ENCODE measurements around the gene RANBP17. TPM values are rescaled to one million over a fixed set of nuclear protein-coding genes. Genes with fewer than 3 reads are reported as not detected.

Gene RANBP17
- polyA plus RNA-seq, 1 of the 3 experiments (the other 2 are of a cell fraction) = 6.0 TPM

- no peaks in the 10 kb centered on the region for H4K20me1 ChIP-seq (ENCODE audit: insufficient read depth)
- H3F3A ChIP-seq (replicated peaks; ENCODE audit: insufficient read depth) = no peaks in the 10 kb centered on the region
- peak; percentile 78 for DNase-seq
- H3K4me2 ChIP-seq = no peak overlapping the region
- H3K4me1 ChIP-seq (ENCODE audit: control insufficient read depth in 1 of 2, insufficient read depth in 2 of 2, low read depth in 1 of 2, low read length in 1 of 2) = peaks cover 0 to 19% of the 10 kb centered on the region in 2 experiments; a peak in 2 of 4 replicates
- no peaks in the 10 kb centered on the region for H3K79me2 ChIP-seq (ENCODE audit: insufficient read depth)
- no peaks in the 10 kb centered on the region for H3K9me3 ChIP-seq
- ChIA-PET CTCF (interaction anchor here (0.8 to 2.9 kb wide), 17 partner anchors 12 to 349 kb away, joined by 3 to 10 read pairs (median 4); partner anchors contain the start of gene TLX3), POLR2A (interaction anchor here (1.2 to 1.9 kb wide), 3 partner anchors 64 to 112 kb away, joined by 4 to 7 read pairs (median 7); no protein-coding TSS in a partner anchor)
- H3K27me3 ChIP-seq (ENCODE audit: insufficient read depth) = no peaks in the 10 kb centered on the region
- H3K4me3 ChIP-seq (ENCODE audit: low read depth in 2 of 2, low read length in 1 of 2) = no peak overlapping the region
- no peak overlapping the region for H2AFZ ChIP-seq (ENCODE audit: low read depth)
- H3K9ac ChIP-seq = no peak overlapping the region
- H3K27ac ChIP-seq (ENCODE audit: low read depth in 2 of 2, low read length in 1 of 2) = peak overlapping the region in 1 of 2 experiments; percentile 92; a peak in 2 of 4 replicates
- H3K36me3 ChIP-seq (replicated peaks in 1 of 2; ENCODE audit: control insufficient read depth in 1 of 2, insufficient read depth in 2 of 2, low read length in 1 of 2) = no peaks in the 10 kb centered on the region
- TF ChIP-seq NRF1 (IDR thresholded peaks at IDR 0.05; ENCODE audit: low read depth, low read length) = no peak
- TF ChIP-seq MEF2A (IDR thresholded peaks at IDR 0.05; ENCODE audit: borderline replicate concordance, low read depth) = no peak
- peak; percentile 64; the same call in 1 of the 2 replicates for TF ChIP-seq NFIC (IDR thresholded peaks at IDR 0.05; ENCODE audit: borderline replicate concordance)
- TF ChIP-seq CHD2 (IDR thresholded peaks at IDR 0.05; ENCODE audit: low read length, partially characterized antibody) = peak; percentile 87
- TF ChIP-seq USF1 (IDR thresholded peaks at IDR 0.05; ENCODE audit: borderline replicate concordance, low read depth) = no peak
- no peak for TF ChIP-seq ELF1 (IDR thresholded peaks at IDR 0.05)
- no peak for TF ChIP-seq EZH2phosphoT487 (IDR thresholded peaks at IDR 0.05; ENCODE audit: borderline replicate concordance, low read depth)
- TF ChIP-seq GATA2 (CRISPR knock-in tag; IDR thresholded peaks at IDR 0.05) = peak; percentile 97
- TF ChIP-seq REST (IDR thresholded peaks at IDR 0.05; ENCODE audit: low read depth, low read length) = no peak
- no peak for TF ChIP-seq TAF1 (IDR thresholded peaks at IDR 0.05; ENCODE audit: borderline replicate concordance, low read depth, low read length)
- no peak for TF ChIP-seq PBX3 (IDR thresholded peaks at IDR 0.05)
- TF ChIP-seq POLR2AphosphoS5 (IDR thresholded peaks at IDR 0.05; ENCODE audit: low read depth, low read length) = peak; percentile 42; the same call in 1 of the 2 replicates
- TF ChIP-seq SIN3A (IDR thresholded peaks at IDR 0.05; ENCODE audit: borderline replicate concordance, low read depth, low read length) = no peak
- TF ChIP-seq TCF12 (IDR thresholded peaks at IDR 0.05) = peak; percentile 64
- TF ChIP-seq EP300 (IDR thresholded peaks at IDR 0.05; ENCODE audit: borderline replicate concordance in 1 of 2, low read depth in 1 of 2, low read length in 1 of 2) = peak in 1 of 2 experiments; percentile 97; a peak in 2 of 4 replicates
- no peak for TF ChIP-seq JUND (IDR thresholded peaks at IDR 0.05)
- peak; percentile 90 for TF ChIP-seq FOXJ3 (CRISPR knock-in tag; IDR thresholded peaks at IDR 0.05)
- TF ChIP-seq TEAD4 (IDR thresholded peaks at IDR 0.05; ENCODE audit: borderline replicate concordance, insufficient read depth) = peak; percentile 48; the same call in 1 of the 2 replicates
- TF ChIP-seq, protein P1, sequence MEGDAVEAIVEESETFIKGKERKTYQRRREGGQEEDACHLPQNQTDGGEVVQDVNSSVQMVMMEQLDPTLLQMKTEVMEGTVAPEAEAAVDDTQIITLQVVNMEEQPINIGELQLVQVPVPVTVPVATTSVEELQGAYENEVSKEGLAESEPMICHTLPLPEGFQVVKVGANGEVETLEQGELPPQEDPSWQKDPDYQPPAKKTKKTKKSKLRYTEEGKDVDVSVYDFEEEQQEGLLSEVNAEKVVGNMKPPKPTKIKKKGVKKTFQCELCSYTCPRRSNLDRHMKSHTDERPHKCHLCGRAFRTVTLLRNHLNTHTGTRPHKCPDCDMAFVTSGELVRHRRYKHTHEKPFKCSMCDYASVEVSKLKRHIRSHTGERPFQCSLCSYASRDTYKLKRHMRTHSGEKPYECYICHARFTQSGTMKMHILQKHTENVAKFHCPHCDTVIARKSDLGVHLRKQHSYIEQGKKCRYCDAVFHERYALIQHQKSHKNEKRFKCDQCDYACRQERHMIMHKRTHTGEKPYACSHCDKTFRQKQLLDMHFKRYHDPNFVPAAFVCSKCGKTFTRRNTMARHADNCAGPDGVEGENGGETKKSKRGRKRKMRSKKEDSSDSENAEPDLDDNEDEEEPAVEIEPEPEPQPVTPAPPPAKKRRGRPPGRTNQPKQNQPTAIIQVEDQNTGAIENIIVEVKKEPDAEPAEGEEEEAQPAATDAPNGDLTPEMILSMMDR (IDR thresholded peaks at IDR 0.05) = no peak
- peak; percentile 97 for TF ChIP-seq RCOR1 (IDR thresholded peaks at IDR 0.05; ENCODE audit: low read length)
- no peak for TF ChIP-seq RXRA (IDR thresholded peaks at IDR 0.05; ENCODE audit: borderline replicate concordance, low read depth)
- TF ChIP-seq USF2 (IDR thresholded peaks at IDR 0.05; ENCODE audit: borderline replicate concordance, low read depth, low read length) = no peak
- no peak for TF ChIP-seq FOSL2 (IDR thresholded peaks at IDR 0.05; ENCODE audit: borderline replicate concordance, low read depth)
- H3K9me2 ChIP-seq = no peaks in the 10 kb centered on the region
Measured at GRCh38 chr5:171093598-171093997, 231.8 kb downstream of the RANBP17 start.

Data from SK-N-SH (cell line).